WTC11 (cell line): ENCODE data around the gene SH3GL2. TPM values are rescaled to one million over a fixed set of nuclear protein-coding genes. Genes with fewer than 3 reads are reported as not detected.

Experiments
- ATAC-seq: fragments of 200-7000 bp; cut with Tn5 transposase; 2 replicates; pipeline ENCODE4 v1.10.0; 2021; ENCODE audit warnings: mild to moderate bottlenecking, moderate library complexity
- CTCF ChIA-PET: fragments of 300-600 bp; sonication (Branson Sonifier 250); formaldehyde crosslinking; loops from one replicate; lab custom pipeline; 2021; ENCODE audit warnings: antibody characterized with exemption; lab: Charles Lee
- POLR2A ChIA-PET: fragments of 350-600 bp; sonication (Branson Sonifier 250); formaldehyde crosslinking; loops from one replicate; lab custom pipeline; 2021; ENCODE audit warnings: antibody characterized with exemption; lab: Charles Lee
- DNase-seq: peaks from one replicate; pipeline ENCODE4 v3.0.0; 2021; ENCODE audit warnings: low spot score
- H3K27ac Mint-ChIP-seq: 2 replicates; pipeline ENCODE4 v1.8.0; 2021; ENCODE audit warnings: mixed read lengths
- H3K27me3 Mint-ChIP-seq: 2 replicates; pipeline ENCODE4 v1.8.0; 2021; ENCODE audit warnings: low read depth, mild to moderate bottlenecking, moderate library complexity, mixed read lengths
- H3K36me3 Mint-ChIP-seq: 2 replicates; pipeline ENCODE4 v1.8.0; 2021; ENCODE audit warnings: mixed read lengths
- H3K4me1 Mint-ChIP-seq: 2 replicates; pipeline ENCODE4 v1.8.0; 2022; ENCODE audit warnings: mixed read lengths
- H3K4me3 Mint-ChIP-seq: 2 replicates; pipeline ENCODE4 v1.8.0; 2021; ENCODE audit warnings: mild to moderate bottlenecking, moderate library complexity, mixed read lengths
- H3K9me3 Mint-ChIP-seq: 2 replicates; pipeline ENCODE4 v1.8.0; 2021; ENCODE audit warnings: mixed read lengths
- AR ChIP-seq: fragments of 250-450 bp; sonication (Bioruptor Pico); IDR thresholded peaks from 2 replicates; pipeline ENCODE4 v1.9.0; 2021; ENCODE audit warnings: mild to moderate bottlenecking
- ATF2 ChIP-seq: sonication (generic); formaldehyde crosslinking; IDR thresholded peaks from 2 replicates; pipeline ENCODE4 v1.8.1; 2022; ENCODE audit warnings: low read depth, missing genetic modification reagents, borderline replicate concordance
- ATF3 ChIP-seq: sonication (generic); formaldehyde crosslinking; conservative IDR thresholded peaks from 2 replicates; pipeline ENCODE4 v1.8.1; 2022; ENCODE audit warnings: mild to moderate bottlenecking, missing genetic modification reagents
- ATF6 ChIP-seq: sonication (generic); formaldehyde crosslinking; IDR thresholded peaks from 2 replicates; pipeline ENCODE4 v1.8.1; 2023; ENCODE audit warnings: mild to moderate bottlenecking, missing genetic modification reagents
- EMX1 ChIP-seq: fragments of 250-450 bp; sonication (Bioruptor Pico); IDR thresholded peaks from 2 replicates; pipeline ENCODE4 v1.8.0; 2021; ENCODE audit warnings: mild to moderate bottlenecking
- ETV6 ChIP-seq: sonication (generic); formaldehyde crosslinking; IDR thresholded peaks from 2 replicates; pipeline ENCODE4 v1.8.1; 2022; ENCODE audit warnings: mild to moderate bottlenecking, missing genetic modification reagents
- FOXJ3 ChIP-seq: sonication (generic); formaldehyde crosslinking; IDR thresholded peaks from 2 replicates; pipeline ENCODE4 v1.9.0; 2021; ENCODE audit warnings: missing genetic modification reagents, mild to moderate bottlenecking, borderline replicate concordance
- HMGXB4 ChIP-seq: sonication (generic); formaldehyde crosslinking; IDR thresholded peaks from 2 replicates; pipeline ENCODE4 v1.8.1; 2023; ENCODE audit warnings: mild to moderate bottlenecking, moderate library complexity, missing genetic modification reagents
- IRF1 ChIP-seq: sonication (generic); formaldehyde crosslinking; IDR thresholded peaks from 2 replicates; pipeline ENCODE4 v1.8.0; 2023; ENCODE audit warnings: missing genetic modification reagents
- JUN ChIP-seq: sonication (generic); formaldehyde crosslinking; IDR thresholded peaks from 2 replicates; pipeline ENCODE4 v1.8.0; 2023; ENCODE audit warnings: mild to moderate bottlenecking, missing genetic modification reagents
- MAX ChIP-seq: sonication (generic); formaldehyde crosslinking; IDR thresholded peaks from 2 replicates; pipeline ENCODE4 v1.8.0; 2022; ENCODE audit warnings: mild to moderate bottlenecking, missing genetic modification reagents
- NFATC4 ChIP-seq: fragments of 250-450 bp; sonication (Bioruptor Pico); IDR thresholded peaks from 2 replicates; pipeline ENCODE4 v1.9.0; 2021; ENCODE audit warnings: mild to moderate bottlenecking
- NR3C1 ChIP-seq: sonication (generic); formaldehyde crosslinking; conservative IDR thresholded peaks from 2 replicates; pipeline ENCODE4 v1.8.1; 2023; ENCODE audit warnings: low read depth, mild to moderate bottlenecking, missing genetic modification reagents
- OVOL2 ChIP-seq: fragments of 250-450 bp; sonication (Bioruptor Pico); IDR thresholded peaks from 2 replicates; pipeline ENCODE4 v1.9.0; 2021; ENCODE audit warnings: mild to moderate bottlenecking, borderline replicate concordance
- ZMAT4 ChIP-seq: fragments of 250-450 bp; sonication (Bioruptor Pico); IDR thresholded peaks from 2 replicates; pipeline ENCODE4 v1.9.0; 2021; ENCODE audit warnings: mild to moderate bottlenecking
- ZNF232 ChIP-seq: sonication (generic); formaldehyde crosslinking; IDR thresholded peaks from 2 replicates; pipeline ENCODE4 v1.8.0; 2022; ENCODE audit warnings: mild to moderate bottlenecking, missing genetic modification reagents
- ZNF396 ChIP-seq: fragments of 250-450 bp; sonication (Bioruptor Pico); IDR thresholded peaks from 2 replicates; pipeline ENCODE4 v1.8.0; 2021; ENCODE audit warnings: mild to moderate bottlenecking, moderate library complexity, borderline replicate concordance
- ZNF416 ChIP-seq: fragments of 250-450 bp; sonication (Bioruptor Pico); IDR thresholded peaks from 2 replicates; pipeline ENCODE4 v1.9.0; 2021; ENCODE audit warnings: mild to moderate bottlenecking, inconsistent platforms
- ZNF423 ChIP-seq: fragments of 250-450 bp; sonication (Bioruptor Pico); IDR thresholded peaks from 2 replicates; pipeline ENCODE4 v2.1.2; 2022; ENCODE audit warnings: mild to moderate bottlenecking, moderate library complexity
- total RNA-seq: library from RNA; stranded (reverse); gene quantifications from 3 replicates; pipeline ENCODE4 v1.2.3, GENCODE V29; 2021

The SH3GL2 gene
- total RNA-seq, 1 experiment from 2014 or later: 4.2 TPM

- CTCF ChIA-PET: no interaction called here
- no peaks in the 10 kb centered on the region for H3K36me3 Mint-ChIP-seq
- TF ChIP-seq ZNF232 (CRISPR knock-in tag): no peak
- no peak for TF ChIP-seq JUN (CRISPR knock-in tag)
- no peak for TF ChIP-seq NFATC4 (CRISPR knock-in tag)
- TF ChIP-seq HMGXB4 (CRISPR knock-in tag): no peak
- no peak for TF ChIP-seq OVOL2 (CRISPR knock-in tag)
- no peak for TF ChIP-seq EMX1
- TF ChIP-seq ATF3 (CRISPR knock-in tag): no peak
- no peak for TF ChIP-seq ZNF423 (CRISPR knock-in tag)
- no peak for TF ChIP-seq ATF6 (CRISPR knock-in tag)
- no peak for TF ChIP-seq ZMAT4
- no peak for TF ChIP-seq AR
- TF ChIP-seq, all 79 proteins: peak for 0
- H3K4me3 Mint-ChIP-seq: no peak overlapping the region
- POLR2A ChIA-PET: no interaction called here
- no peak overlapping the region for H3K27ac Mint-ChIP-seq
- no peaks in the 10 kb centered on the region for H3K27me3 Mint-ChIP-seq
- H3K4me1 Mint-ChIP-seq: peaks cover 11% of the 10 kb centered on the region
- DNase-seq: no peak
- H3K9me3 Mint-ChIP-seq: no peaks in the 10 kb centered on the region
- ATAC-seq: no peak
Measured at GRCh38 chr9:17622749-17623148, 43.9 kb downstream of the SH3GL2 start.

- Mint-ChIP-seq H3K36me3 (no peaks in the 10 kb centered on the region), H3K27me3 (no peaks in the 10 kb centered on the region), H3K4me1 (peaks cover 11% of the 10 kb centered on the region), H3K27ac (no peak overlapping the region), H3K9me3 (no peaks in the 10 kb centered on the region), H3K4me3 (no peak overlapping the region)
- ChIA-PET POLR2A (no interaction called here), CTCF (no interaction called here)
- ATAC-seq: no peak
- DNase-seq: no peak
- TF ChIP-seq ATF3 (CRISPR knock-in tag) (no peak), IRF1 (no peak), NR3C1 (no peak), ATF6 (CRISPR knock-in tag) (no peak), ZNF396 (CRISPR knock-in tag) (no peak), FOXJ3 (CRISPR knock-in tag) (no peak), MAX (CRISPR knock-in tag) (no peak), ZNF416 (CRISPR knock-in tag) (no peak), ATF2 (CRISPR knock-in tag) (no peak), ETV6 (CRISPR knock-in tag) (no peak), NFATC4 (CRISPR knock-in tag) (no peak)
Measured at GRCh38 chr9:17623965-17624364, 45.1 kb downstream of the SH3GL2 start.
